HG03558 (cell line): ENCODE results near the gene NDUFA13.
"Not testable (repeated sequence)": the region's sequence is repeated elsewhere in the genome, so short reads cannot be mapped to it uniquely, and the experiment has no call there.

ENCODE experiments used
- ATAC-seq: cut with Tn5 transposase; IDR thresholded peaks from one replicate; pipeline ENCODE4 v1.9.1; 2021; ENCODE audit warnings: moderate number of reproducible peaks; ENCODE audit not compliant: unreplicated experiment; ENCODE audit errors: extremely low read depth

The NDUFA13 gene

DNA sequence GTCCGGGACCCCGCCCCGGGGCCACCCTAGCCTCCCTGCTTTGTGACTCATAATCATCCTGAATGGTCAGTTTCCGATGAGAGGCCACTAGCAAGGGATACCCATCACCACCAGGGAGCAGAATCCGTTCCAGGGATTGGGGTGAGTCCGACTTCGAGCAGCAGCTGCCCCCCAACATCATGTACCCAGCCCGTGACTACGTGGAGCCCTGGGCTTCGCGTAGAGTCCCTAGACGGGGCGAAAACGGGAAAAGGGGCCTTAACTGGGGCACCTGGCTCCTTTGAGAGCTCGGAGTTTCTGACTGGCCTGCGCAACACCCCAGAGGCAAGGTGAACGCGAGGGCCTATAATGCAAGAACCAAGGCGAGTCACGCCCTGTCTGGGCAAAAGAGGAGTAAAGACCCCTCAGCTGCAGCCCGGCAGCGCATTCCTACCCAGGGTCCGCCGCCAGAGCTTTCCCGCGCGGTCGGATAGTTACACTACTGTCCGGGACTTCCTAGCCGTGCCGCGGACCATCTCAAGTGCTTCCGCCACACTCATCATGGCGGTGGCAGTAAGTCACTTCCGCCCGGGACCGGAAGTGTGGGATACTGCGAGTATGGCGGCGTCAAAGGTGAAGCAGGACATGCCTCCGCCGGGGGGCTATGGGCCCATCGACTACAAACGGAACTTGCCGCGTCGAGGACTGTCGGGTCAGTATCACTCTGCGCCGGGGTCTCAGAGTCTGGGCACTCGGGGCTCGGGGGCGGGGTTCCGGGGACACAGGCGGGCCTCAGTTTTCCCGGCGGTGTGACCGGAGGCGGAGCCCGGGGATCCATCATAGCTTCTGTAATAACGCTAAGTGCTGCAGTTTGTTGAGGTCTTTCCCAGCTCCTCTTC is at the start of gene NDUFA13:
Gene NDUFA13, plus strand, starts transcription at position 584 of the 878 bp plus-strand sequence. Its CDS starts 14 bp downstream, at position 598.
- ATAC-seq, result no peak

GRCh38 chr19:19468424-19469050 is 47.5 kb upstream of the NDUFA13 start:
- ATAC-seq, result no peak

DNA sequence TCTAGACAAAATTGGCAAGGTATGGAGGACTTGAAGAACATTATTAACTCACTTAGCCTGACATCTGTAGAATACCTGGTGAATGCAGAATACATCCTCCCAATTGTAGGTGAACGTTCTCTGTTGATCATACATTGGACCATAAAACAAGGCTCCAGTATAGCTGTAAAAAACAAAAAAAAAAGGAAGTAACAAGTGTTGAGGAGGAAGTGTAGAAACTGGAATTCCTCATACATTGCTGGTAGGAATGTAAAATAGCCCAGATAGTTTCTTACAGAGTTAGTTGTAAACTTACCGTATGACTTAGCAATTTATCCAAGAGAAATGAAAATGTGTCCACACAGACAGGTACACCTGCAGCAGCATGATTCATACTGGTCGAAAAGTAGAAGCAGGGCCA is 45.4 kb upstream of the NDUFA13 start:
- ATAC-seq, result no peak

- no peak for ATAC-seq
Observed at GRCh38 chr19:19471682-19472081, 44.3 kb upstream of the NDUFA13 start.

DNA sequence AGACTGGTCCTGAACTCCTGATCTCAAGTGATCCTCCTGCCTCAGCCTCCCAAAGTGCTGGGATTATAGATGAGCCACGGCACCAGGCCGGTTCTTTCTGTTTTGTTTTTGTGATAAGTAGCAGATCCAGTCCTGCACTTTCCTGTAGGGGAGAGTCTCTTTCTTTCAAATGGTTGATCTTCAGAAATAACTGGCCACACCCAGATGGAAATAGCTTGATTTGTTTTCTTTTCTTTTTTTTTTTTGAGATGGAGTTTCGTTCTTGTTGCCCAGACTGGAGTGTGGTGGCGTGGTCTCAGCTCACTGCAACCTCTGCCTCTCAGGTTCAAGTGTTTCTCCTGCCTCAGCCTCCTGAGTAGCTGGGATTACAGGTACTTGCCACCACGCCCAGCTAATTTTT is 43.9 kb upstream of the NDUFA13 start:
- not testable (repeated sequence) for ATAC-seq

- ATAC-seq, result no peak
Observed at GRCh38 chr19:19475015-19475765, 40.8 kb upstream of the NDUFA13 start.

DNA sequence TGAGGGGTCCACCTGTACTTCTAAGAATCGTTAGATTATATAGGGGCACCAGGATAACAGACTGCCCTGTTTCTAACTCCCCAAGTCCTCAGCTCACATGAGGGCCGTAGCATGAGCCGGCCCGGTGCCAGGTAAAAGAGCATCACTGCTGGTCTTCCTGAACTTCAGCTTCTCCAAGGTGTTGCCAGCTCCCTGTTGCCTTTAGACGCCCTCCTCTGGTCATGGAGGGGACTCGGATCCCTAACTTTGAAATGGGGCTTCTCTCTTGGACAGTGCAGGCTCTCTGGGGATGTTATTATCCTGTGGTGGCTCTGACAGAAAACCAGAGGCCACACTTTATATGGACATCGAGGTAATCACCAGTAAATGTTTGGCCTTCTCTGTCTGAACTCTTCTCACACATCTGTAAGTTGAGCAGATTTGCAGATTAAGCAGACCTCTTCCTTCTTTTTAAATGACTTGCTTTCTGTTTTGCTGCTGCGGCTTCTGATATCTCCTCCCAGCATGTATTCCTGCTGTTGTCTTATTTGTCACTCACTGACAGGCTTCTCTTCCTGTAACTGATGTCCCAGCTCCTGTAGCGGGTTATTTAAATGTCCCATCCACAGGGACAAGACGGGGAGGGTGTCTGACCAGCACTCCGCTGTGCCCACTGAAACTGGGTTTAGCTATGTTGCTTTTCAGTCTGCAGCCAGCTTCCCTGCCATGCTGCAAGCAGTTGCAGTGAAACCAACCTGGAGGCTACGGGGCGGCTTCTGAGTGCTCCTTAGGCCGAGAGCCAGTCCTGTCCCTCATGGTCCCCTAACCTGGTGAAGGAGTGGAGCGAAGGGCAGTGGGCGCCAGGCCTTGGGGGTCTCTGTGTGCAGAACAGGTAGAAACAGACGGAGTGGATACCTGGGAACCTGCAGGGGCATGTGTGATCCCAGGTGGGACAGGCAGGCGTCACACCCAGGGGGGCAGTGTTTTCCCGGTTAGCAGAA is 39.9 kb upstream of the NDUFA13 start:
- ATAC-seq, result no peak

- no peak for ATAC-seq
Observed at GRCh38 chr19:19477705-19478383, 38.2 kb upstream of the NDUFA13 start.

DNA sequence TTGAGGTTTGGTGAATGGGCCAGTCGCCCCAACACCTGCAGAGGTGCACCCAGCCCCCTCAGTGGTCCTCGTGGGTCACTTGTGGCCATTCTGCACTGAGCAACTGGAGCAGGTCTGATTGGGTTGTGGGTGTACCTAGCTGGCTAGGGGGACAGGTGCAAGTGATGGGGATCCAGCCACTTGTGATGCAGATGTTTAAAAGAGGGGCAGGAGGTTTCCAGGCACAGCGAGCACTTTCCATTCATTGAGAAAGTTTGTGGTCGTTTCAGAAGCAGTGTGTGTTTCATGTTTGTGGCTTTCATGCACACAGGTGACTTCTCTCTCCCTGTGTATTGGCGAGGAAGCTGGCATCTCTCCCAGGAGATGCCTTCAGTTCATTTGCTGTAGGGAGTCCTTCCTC is 35.3 kb upstream of the NDUFA13 start:
- no peak for ATAC-seq

GRCh38 chr19:19482809-19483596 is 33.0 kb upstream of the NDUFA13 start:
- no peak for ATAC-seq

GRCh38 chr19:19485161-19485997 is 30.6 kb upstream of the NDUFA13 start:
- no peak for ATAC-seq

DNA sequence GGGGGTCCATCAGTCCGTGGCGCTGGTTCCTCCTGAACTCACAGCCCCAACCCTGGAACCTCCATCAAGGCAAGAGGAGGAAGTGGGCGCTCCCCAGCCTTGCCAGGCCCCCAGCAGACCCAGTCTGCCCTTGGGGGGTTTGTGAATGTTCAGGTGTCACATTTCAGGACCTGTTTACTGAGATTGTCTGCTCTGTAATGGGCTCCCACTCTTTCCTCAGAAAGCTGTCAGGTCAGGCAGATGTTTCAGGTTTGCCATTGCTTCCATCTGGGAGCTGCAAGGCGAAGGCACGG is 30.1 kb upstream of the NDUFA13 start:
- no peak for ATAC-seq

GRCh38 chr19:19486343-19487076 is 29.5 kb upstream of the NDUFA13 start:
- no peak for ATAC-seq

- no peak for ATAC-seq
Observed at GRCh38 chr19:19487077-19487949, 28.7 kb upstream of the NDUFA13 start.

- no peak for ATAC-seq
Observed at GRCh38 chr19:19487950-19488874, 27.8 kb upstream of the NDUFA13 start.
